Measurements from ENCODE around the gene TEPSIN.

GRCh38 chr17:81250286-81251093, 11.6 kb upstream of the TEPSIN start:
- TF ChIP-seq, protein P1, sequence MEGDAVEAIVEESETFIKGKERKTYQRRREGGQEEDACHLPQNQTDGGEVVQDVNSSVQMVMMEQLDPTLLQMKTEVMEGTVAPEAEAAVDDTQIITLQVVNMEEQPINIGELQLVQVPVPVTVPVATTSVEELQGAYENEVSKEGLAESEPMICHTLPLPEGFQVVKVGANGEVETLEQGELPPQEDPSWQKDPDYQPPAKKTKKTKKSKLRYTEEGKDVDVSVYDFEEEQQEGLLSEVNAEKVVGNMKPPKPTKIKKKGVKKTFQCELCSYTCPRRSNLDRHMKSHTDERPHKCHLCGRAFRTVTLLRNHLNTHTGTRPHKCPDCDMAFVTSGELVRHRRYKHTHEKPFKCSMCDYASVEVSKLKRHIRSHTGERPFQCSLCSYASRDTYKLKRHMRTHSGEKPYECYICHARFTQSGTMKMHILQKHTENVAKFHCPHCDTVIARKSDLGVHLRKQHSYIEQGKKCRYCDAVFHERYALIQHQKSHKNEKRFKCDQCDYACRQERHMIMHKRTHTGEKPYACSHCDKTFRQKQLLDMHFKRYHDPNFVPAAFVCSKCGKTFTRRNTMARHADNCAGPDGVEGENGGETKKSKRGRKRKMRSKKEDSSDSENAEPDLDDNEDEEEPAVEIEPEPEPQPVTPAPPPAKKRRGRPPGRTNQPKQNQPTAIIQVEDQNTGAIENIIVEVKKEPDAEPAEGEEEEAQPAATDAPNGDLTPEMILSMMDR (IDR thresholded peaks at IDR 0.05): no peak
- TF ChIP-seq EP300 (IDR thresholded peaks at IDR 0.05; ENCODE audit: low read depth) (no peak), POLR2AphosphoS5 (IDR thresholded peaks at IDR 0.05) (peak in 1 of 3 donors; percentile 12)

All from transverse colon (tissue), 4 donors.